C4-2B (cell line): Measurements from ENCODE around the gene FAF1.

Source experiments
- CTCF ChIP-seq: fragments of 450-650 bp; conservative IDR thresholded peaks from 2 replicates; pipeline ENCODE4 v1.5.1; 2017; ENCODE audit warnings: mild to moderate bottlenecking
- ZFX ChIP-seq: fragments of 450-650 bp; IDR thresholded peaks from 2 replicates; pipeline ENCODE4 v1.6.1; 2017

GRCh38 chr1:50858761-50859160, 101.3 kb downstream of the FAF1 start:
- no peak for TF ChIP-seq CTCF
- no peak for TF ChIP-seq ZFX
